Measurements from ENCODE around the gene PKNOX2. TPM values are rescaled to one million over a fixed set of nuclear protein-coding genes. Genes with fewer than 3 reads are reported as not detected.

Gene PKNOX2
- total and polyA plus RNA-seq, 10 donors, result 0.80 to 8.9 (median 3.5) TPM

GRCh38 chr11:125350206-125351032 lies 185.9 kb downstream of the PKNOX2 start:
- WGBS, 5 donors, result 81 to 91% (median 89%) methylated on average over 11 to 21 of the region's 21 CpGs
- Histone ChIP-seq H3K4me3 (no peak overlapping the region), H3K27me3 (replicated peaks in 1 of 7) (peaks cover 0 to 41% (median 0%) of the 10 kb centered on the region in 7 donors), H3K4me1 (peaks cover 1 to 23% (median 6%) of the 10 kb centered on the region in 6 donors), H3K9me3 (no peaks in the 10 kb centered on the region), H3K27ac (no peak overlapping the region), H3K36me3 (no peaks in the 10 kb centered on the region)
- DNase-seq, result peak; percentile 44
- no peak for TF ChIP-seq CTCF (IDR thresholded peaks at IDR 0.05 in 8 of 11, conservative IDR thresholded peaks at IDR 0.05 in 3 of 11)
- no peak for TF ChIP-seq POLR2AphosphoS5 (IDR thresholded peaks at IDR 0.05)
- no peak for TF ChIP-seq POLR2A (IDR thresholded peaks at IDR 0.05)
- intact Hi-C loops (cut with DNase I; ENCODE audit: low total_unique reads), result no loop called here

- Histone ChIP-seq H3K9me3 (no peaks in the 10 kb centered on the region), H3K36me3 (no peaks in the 10 kb centered on the region), H3K4me1 (peaks cover 0 to 15% (median 6%) of the 10 kb centered on the region in 6 donors), H3K4me3 (no peak overlapping the region), H3K27me3 (replicated peaks in 1 of 7) (peaks cover 0 to 35% (median 0%) of the 10 kb centered on the region in 7 donors), H3K27ac (no peak overlapping the region)
- intact Hi-C loops (cut with DNase I; ENCODE audit: low total_unique reads), result no loop called here
- WGBS, 5 donors, result 76 to 88% (median 83%) methylated on average over 18 to 32 of the region's 32 CpGs
- TF ChIP-seq POLR2A (IDR thresholded peaks at IDR 0.05) (no peak), POLR2AphosphoS5 (IDR thresholded peaks at IDR 0.05) (no peak), CTCF (IDR thresholded peaks at IDR 0.05 in 8 of 11, conservative IDR thresholded peaks at IDR 0.05 in 3 of 11) (no peak)
- DNase-seq, result peak; percentile 73
Observed at GRCh38 chr11:125351033-125351867, 186.7 kb downstream of the PKNOX2 start.

GRCh38 chr11:125351868-125352250 lies 187.3 kb downstream of the PKNOX2 start:
- Histone ChIP-seq H3K4me3 (no peak overlapping the region), H3K27ac (no peak overlapping the region), H3K27me3 (replicated peaks in 1 of 7) (peaks cover 0 to 32% (median 0%) of the 10 kb centered on the region in 7 donors), H3K36me3 (no peaks in the 10 kb centered on the region), H3K9me3 (no peaks in the 10 kb centered on the region), H3K4me1 (peaks cover 0 to 13% (median 6%) of the 10 kb centered on the region in 6 donors)
- whole genome bisulfite sequencing, 5 donors, result 85 to 92% (median 88%) methylated on average over 6 of the region's 6 CpGs
- DNase-seq, result peak; percentile 56
- intact Hi-C loops (cut with DNase I; ENCODE audit: low total_unique reads), result no loop called here
- TF ChIP-seq POLR2AphosphoS5 (IDR thresholded peaks at IDR 0.05), result no peak
- no peak for TF ChIP-seq POLR2A (IDR thresholded peaks at IDR 0.05)
- no peak for TF ChIP-seq CTCF (IDR thresholded peaks at IDR 0.05 in 8 of 11, conservative IDR thresholded peaks at IDR 0.05 in 3 of 11)

GRCh38 chr11:125356797-125357196 lies 192.2 kb downstream of the PKNOX2 start:
- Histone ChIP-seq H3K27ac (no peak overlapping the region), H3K27me3 (replicated peaks in 1 of 7) (peaks cover 0 to 4% (median 0%) of the 10 kb centered on the region in 7 donors), H3K9me3 (no peaks in the 10 kb centered on the region), H3K4me3 (no peak overlapping the region), H3K4me1 (no peaks in the 10 kb centered on the region), H3K36me3 (no peaks in the 10 kb centered on the region)
- 65 to 74% (median 71%) methylated on average over 2 of the region's 2 CpGs for WGBS, 5 donors
- DNase-seq, result no peak
- intact Hi-C loops (cut with DNase I; ENCODE audit: low total_unique reads), result no loop called here
- TF ChIP-seq POLR2A (IDR thresholded peaks at IDR 0.05) (no peak), CTCF (IDR thresholded peaks at IDR 0.05 in 8 of 11, conservative IDR thresholded peaks at IDR 0.05 in 3 of 11) (no peak), POLR2AphosphoS5 (IDR thresholded peaks at IDR 0.05) (no peak)
